Activated CD4-positive, alpha-beta T cell treated with anti-CD3 and anti-CD28 coated beads, Interleukin-2, Interleukin-6, amounts not matched to agents 100 ng/mL and 50 ng/mL, durations not matched to agents 16 hours and 8 hours (primary cell): Measurements from ENCODE around the gene GPR15.
A peak's percentile ranks its signal among the peaks of the same experiment; 100 is the strongest.

Source experiments
- DNase-seq: peaks from one replicate; pipeline ENCODE4 v3.0.0-alpha.2; 2020

The GPR15 gene

GRCh38 chr3:98532275-98532637, 478 bp downstream of the GPR15 start:
- no peak for DNase-seq

- no peak for DNase-seq
Observed at GRCh38 chr3:98532709-98533571, 1.2 kb downstream of the GPR15 start.

GRCh38 chr3:98534168-98534567, 2.4 kb downstream of the GPR15 start:
- DNase-seq: no peak

GRCh38 chr3:98534734-98535133, 3.0 kb downstream of the GPR15 start:
- no peak for DNase-seq

GRCh38 chr3:98536456-98537017, 4.8 kb downstream of the GPR15 start:
- DNase-seq: peak; percentile 88

- DNase-seq: peak; percentile 87
Observed at GRCh38 chr3:98540346-98540745, 8.6 kb downstream of the GPR15 start.

GRCh38 chr3:98541695-98542094, 9.9 kb downstream of the GPR15 start:
- DNase-seq: peak; percentile 54

GRCh38 chr3:98542623-98543022, 10.8 kb downstream of the GPR15 start:
- DNase-seq: no peak

GRCh38 chr3:98545940-98546339, 14.2 kb downstream of the GPR15 start:
- DNase-seq: peak; percentile 78

- DNase-seq: no peak
Observed at GRCh38 chr3:98548544-98548943, 16.8 kb downstream of the GPR15 start.

GRCh38 chr3:98550833-98551232, 19.1 kb downstream of the GPR15 start:
- DNase-seq: no peak

GRCh38 chr3:98551236-98551635, 19.5 kb downstream of the GPR15 start:
- DNase-seq: no peak

- DNase-seq: no peak
Observed at GRCh38 chr3:98551754-98552153, 20.0 kb downstream of the GPR15 start.

GRCh38 chr3:98552232-98553020, 20.6 kb downstream of the GPR15 start:
- no peak for DNase-seq

GRCh38 chr3:98553021-98553563, 21.3 kb downstream of the GPR15 start:
- peak; percentile 60 for DNase-seq

- peak; percentile 64 for DNase-seq
Observed at GRCh38 chr3:98553753-98554152, 22.0 kb downstream of the GPR15 start.

GRCh38 chr3:98554580-98554979, 22.8 kb downstream of the GPR15 start:
- no peak for DNase-seq

- DNase-seq: no peak
Observed at GRCh38 chr3:98555025-98555379, 23.2 kb downstream of the GPR15 start.

- DNase-seq: peak; percentile 96
Observed at GRCh38 chr3:98556164-98557130, 24.7 kb downstream of the GPR15 start.

- DNase-seq: peak; percentile 92
Observed at GRCh38 chr3:98557324-98558010, 25.7 kb downstream of the GPR15 start.

- DNase-seq: no peak
Observed at GRCh38 chr3:98558100-98558827, 26.5 kb downstream of the GPR15 start.
